ENCODE results near the gene RAB7A. TPM values are rescaled to one million over a fixed set of nuclear protein-coding genes. Genes with fewer than 3 reads are reported as not detected.

The RAB7A gene
- total and polyA plus RNA-seq, 2 of the 8 experiments (the other 6 are each of a cell fraction or from before 2014, with no cell fraction given), result 179 to 195 TPM

DNA sequence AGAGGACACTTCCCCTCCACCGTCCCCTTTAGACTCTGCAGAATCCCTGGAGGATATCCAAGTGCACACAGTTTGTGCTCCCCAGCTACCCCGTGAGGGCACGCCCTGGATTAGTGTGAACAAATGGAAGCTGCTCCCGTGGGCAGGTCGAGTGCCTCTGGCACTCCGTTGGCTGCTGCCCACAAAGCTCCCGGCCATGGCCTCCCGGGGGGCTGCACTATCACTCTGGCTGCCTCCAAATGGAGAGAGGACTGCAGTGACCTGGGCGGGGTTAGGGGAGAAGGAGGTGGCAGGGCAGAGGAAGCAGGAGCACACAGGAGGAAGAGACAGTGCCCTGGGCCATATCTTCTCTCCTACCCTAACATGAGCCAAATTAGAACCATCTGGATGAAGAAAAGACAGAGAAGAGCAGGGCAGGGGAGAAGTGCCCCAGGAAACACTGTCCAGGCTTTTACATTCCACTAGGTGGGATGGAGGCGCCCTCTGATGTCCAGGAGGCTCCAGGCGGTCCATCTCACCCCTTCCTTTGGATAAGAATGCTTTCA is 124.0 kb downstream of the RAB7A start:
- H2BK120ac ChIP-seq (replicated peaks; ENCODE audit: low read depth, low read length), result no peak overlapping the region
- no peak overlapping the region for H2AFZ ChIP-seq (ENCODE audit: low read length)
- H3K79me1 ChIP-seq (ENCODE audit: low read depth, low read length), result no peaks in the 10 kb centered on the region
- no peaks in the 10 kb centered on the region for H3K79me2 ChIP-seq (ENCODE audit: control insufficient read depth in 1 of 2, insufficient read depth in 2 of 2, low read length in 2 of 2)
- H3K9me3 ChIP-seq (ENCODE audit: insufficient read depth in 2 of 2, low read depth in 1 of 2, low read length in 1 of 2), result peaks cover 14 to 30% of the 10 kb centered on the region in 2 experiments
- no peak overlapping the region for H2AK5ac ChIP-seq (ENCODE audit: low read depth, low read length)
- H2BK5ac ChIP-seq (ENCODE audit: low read depth, low read length), result no peak overlapping the region
- ChIA-PET POLR2A (ENCODE audit: partially characterized antibody) (interaction anchor here (1.4 kb wide), 1 partner anchor 232 kb away, joined by 3 read pairs; no protein-coding TSS in a partner anchor), CTCF (ENCODE audit: partially characterized antibody) (interaction anchor here (0.8 kb wide), 1 partner anchor 232 kb away, joined by 3 read pairs; no protein-coding TSS in a partner anchor)
- H4K20me1 ChIP-seq (replicated peaks in 1 of 2; ENCODE audit: control insufficient read depth in 1 of 2, insufficient read depth in 2 of 2, low read length in 2 of 2), result no peaks in the 10 kb centered on the region
- H4K5ac ChIP-seq (ENCODE audit: insufficient read length, low read depth, low read length), result no peak overlapping the region
- no peaks in the 10 kb centered on the region; the same call in 1 of the 2 replicates for H3K23me2 ChIP-seq (ENCODE audit: low read depth, low read length)
- H3K56ac ChIP-seq (replicated peaks; ENCODE audit: insufficient read length, low read depth, low read length), result no peak overlapping the region
- no peak overlapping the region for H2BK12ac ChIP-seq (ENCODE audit: low read depth, low read length)
- no peaks in the 10 kb centered on the region for H3K27me3 ChIP-seq (replicated peaks in 1 of 4; ENCODE audit: control insufficient read depth in 3 of 4, extremely low read depth in 1 of 4, insufficient read depth in 3 of 4, low read length in 3 of 4)
- H3K4me1 ChIP-seq (replicated peaks in 1 of 4; ENCODE audit: control insufficient read depth in 3 of 4, insufficient read depth in 4 of 4, low read length in 3 of 4), result peaks cover 0 to 10% (median 8%) of the 10 kb centered on the region in 4 experiments; a peak in 4 of 7 replicates
- H3K4me3 ChIP-seq (ENCODE audit: extremely low read depth in 1 of 4, insufficient read depth in 2 of 4, low read depth in 3 of 4, low read length in 4 of 4), result no peak overlapping the region
- no peak overlapping the region for H3K9ac ChIP-seq (replicated peaks in 1 of 4; ENCODE audit: extremely low read depth in 1 of 4, low read depth in 3 of 4, low read length in 3 of 4)
- no peak overlapping the region for H3K23ac ChIP-seq (ENCODE audit: insufficient read length)
- H3K36me3 ChIP-seq (ENCODE audit: control insufficient read depth in 2 of 4, insufficient read depth in 4 of 4, low read length in 3 of 4), result no peaks in the 10 kb centered on the region
- H3K27ac ChIP-seq (ENCODE audit: low read depth, low read length), result no peak overlapping the region
- no peak overlapping the region for H2BK15ac ChIP-seq (ENCODE audit: low read length)
- DNase-seq (ENCODE audit: low read depth in 1 of 2, low spot score in 2 of 2), result no peak
- H2BK20ac ChIP-seq (ENCODE audit: low read length), result no peak overlapping the region
- H3K14ac ChIP-seq (ENCODE audit: insufficient read length), result no peak overlapping the region
- H3K18ac ChIP-seq (ENCODE audit: extremely low read depth, low read length), result no peak overlapping the region
- H3K4me2 ChIP-seq (ENCODE audit: insufficient read depth in 1 of 2, low read depth in 2 of 2, low read length in 2 of 2), result no peak overlapping the region
- H4K91ac ChIP-seq (replicated peaks; ENCODE audit: insufficient read length, low read length), result no peak overlapping the region
- WGBS, 2 experiments (ENCODE audit: extremely low coverage in 1 of 2, insufficient coverage in 1 of 2, insufficient read length in 1 of 2, insufficient replicate concordance in 2 of 2, low coverage in 1 of 2, low lambda C conversion rate in 2 of 2, missing lambda C conversion rate in 1 of 2), result 85% methylated on average over 9 of the region's 11 CpGs; no CpG with 5 or more reads in 1 of the 2 experiments
- H3K4ac ChIP-seq (replicated peaks; ENCODE audit: insufficient read length, low read depth, low read length), result no peak overlapping the region
- FAIRE-seq, result no peak
- no peak overlapping the region; the same call in 1 of the 2 replicates for H4K8ac ChIP-seq (ENCODE audit: extremely low read depth, insufficient read depth, low read length)
- TF ChIP-seq TAF1 (IDR thresholded peaks at IDR 0.05; ENCODE audit: low read depth, low read length), result no peak
- TF ChIP-seq RAD21 (IDR thresholded peaks at IDR 0.05 in 1 of 2, conservative IDR thresholded peaks at IDR 0.05 in 1 of 2; ENCODE audit: low read depth in 2 of 2, low read length in 2 of 2), result peak; percentile 44 to 56
- no peak for TF ChIP-seq RFX5 (IDR thresholded peaks at IDR 0.05; ENCODE audit: borderline replicate concordance, low read depth, low read length)
- TF ChIP-seq, protein P1, sequence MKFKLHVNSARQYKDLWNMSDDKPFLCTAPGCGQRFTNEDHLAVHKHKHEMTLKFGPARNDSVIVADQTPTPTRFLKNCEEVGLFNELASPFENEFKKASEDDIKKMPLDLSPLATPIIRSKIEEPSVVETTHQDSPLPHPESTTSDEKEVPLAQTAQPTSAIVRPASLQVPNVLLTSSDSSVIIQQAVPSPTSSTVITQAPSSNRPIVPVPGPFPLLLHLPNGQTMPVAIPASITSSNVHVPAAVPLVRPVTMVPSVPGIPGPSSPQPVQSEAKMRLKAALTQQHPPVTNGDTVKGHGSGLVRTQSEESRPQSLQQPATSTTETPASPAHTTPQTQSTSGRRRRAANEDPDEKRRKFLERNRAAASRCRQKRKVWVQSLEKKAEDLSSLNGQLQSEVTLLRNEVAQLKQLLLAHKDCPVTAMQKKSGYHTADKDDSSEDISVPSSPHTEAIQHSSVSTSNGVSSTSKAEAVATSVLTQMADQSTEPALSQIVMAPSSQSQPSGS (IDR thresholded peaks at IDR 0.05; ENCODE audit: low read length), result no peak
- no peak for TF ChIP-seq ASH2L (IDR thresholded peaks at IDR 0.05; ENCODE audit: low read length)
- TF ChIP-seq, protein P2, sequence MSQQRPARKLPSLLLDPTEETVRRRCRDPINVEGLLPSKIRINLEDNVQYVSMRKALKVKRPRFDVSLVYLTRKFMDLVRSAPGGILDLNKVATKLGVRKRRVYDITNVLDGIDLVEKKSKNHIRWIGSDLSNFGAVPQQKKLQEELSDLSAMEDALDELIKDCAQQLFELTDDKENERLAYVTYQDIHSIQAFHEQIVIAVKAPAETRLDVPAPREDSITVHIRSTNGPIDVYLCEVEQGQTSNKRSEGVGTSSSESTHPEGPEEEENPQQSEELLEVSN (IDR thresholded peaks at IDR 0.05), result no peak
- TF ChIP-seq, protein P3, sequence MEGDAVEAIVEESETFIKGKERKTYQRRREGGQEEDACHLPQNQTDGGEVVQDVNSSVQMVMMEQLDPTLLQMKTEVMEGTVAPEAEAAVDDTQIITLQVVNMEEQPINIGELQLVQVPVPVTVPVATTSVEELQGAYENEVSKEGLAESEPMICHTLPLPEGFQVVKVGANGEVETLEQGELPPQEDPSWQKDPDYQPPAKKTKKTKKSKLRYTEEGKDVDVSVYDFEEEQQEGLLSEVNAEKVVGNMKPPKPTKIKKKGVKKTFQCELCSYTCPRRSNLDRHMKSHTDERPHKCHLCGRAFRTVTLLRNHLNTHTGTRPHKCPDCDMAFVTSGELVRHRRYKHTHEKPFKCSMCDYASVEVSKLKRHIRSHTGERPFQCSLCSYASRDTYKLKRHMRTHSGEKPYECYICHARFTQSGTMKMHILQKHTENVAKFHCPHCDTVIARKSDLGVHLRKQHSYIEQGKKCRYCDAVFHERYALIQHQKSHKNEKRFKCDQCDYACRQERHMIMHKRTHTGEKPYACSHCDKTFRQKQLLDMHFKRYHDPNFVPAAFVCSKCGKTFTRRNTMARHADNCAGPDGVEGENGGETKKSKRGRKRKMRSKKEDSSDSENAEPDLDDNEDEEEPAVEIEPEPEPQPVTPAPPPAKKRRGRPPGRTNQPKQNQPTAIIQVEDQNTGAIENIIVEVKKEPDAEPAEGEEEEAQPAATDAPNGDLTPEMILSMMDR (IDR thresholded peaks at IDR 0.05; ENCODE audit: control extremely low read depth in 1 of 3, insufficient read depth in 1 of 3, low read depth in 1 of 3, low read length in 3 of 3), result peak in 1 of 3 experiments; percentile 25; a peak in 2 of 4 replicates
- no peak for TF ChIP-seq SP4 (IDR thresholded peaks at IDR 0.05; ENCODE audit: low read length)

Measured in H1 (cell line).